ENCODE results near the gene IFNB1. TPM values are rescaled to one million over a fixed set of nuclear protein-coding genes. Genes with fewer than 3 reads are reported as not detected.

Gene IFNB1
- total and polyA plus RNA-seq, 11 donors, result not detected

DNA sequence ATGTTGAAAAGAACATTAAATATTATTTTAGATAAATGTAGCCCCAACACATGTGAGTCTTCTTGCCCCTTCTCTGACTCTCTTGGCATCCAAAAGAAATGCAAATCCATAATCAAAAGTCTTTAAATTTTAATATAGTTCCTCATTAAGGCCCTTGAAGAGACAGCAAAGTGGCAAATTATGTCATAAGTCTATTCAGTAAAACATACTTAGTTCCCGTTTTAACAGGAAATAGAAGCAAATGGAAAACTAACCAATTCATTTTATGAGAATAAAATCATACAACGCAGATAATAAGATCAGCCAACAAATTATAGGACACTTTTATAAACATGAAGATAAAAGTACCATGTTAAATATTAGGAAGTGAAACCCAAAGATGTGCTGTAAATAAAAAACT lies 20.1 kb upstream of the IFNB1 start:
- no peak for DNase-seq
- WGBS, 4 donors, result 75 to 80% (median 78%) methylated on average over 2 of the region's 2 CpGs
- no peaks in the 10 kb centered on the region for H3K27me3 ChIP-seq
- peaks cover 0 to 26% (median 15%) of the 10 kb centered on the region in 12 donors for H3K4me1 ChIP-seq
- TF ChIP-seq POLR2A (IDR thresholded peaks at IDR 0.05), result no peak
- TF ChIP-seq, protein P1, sequence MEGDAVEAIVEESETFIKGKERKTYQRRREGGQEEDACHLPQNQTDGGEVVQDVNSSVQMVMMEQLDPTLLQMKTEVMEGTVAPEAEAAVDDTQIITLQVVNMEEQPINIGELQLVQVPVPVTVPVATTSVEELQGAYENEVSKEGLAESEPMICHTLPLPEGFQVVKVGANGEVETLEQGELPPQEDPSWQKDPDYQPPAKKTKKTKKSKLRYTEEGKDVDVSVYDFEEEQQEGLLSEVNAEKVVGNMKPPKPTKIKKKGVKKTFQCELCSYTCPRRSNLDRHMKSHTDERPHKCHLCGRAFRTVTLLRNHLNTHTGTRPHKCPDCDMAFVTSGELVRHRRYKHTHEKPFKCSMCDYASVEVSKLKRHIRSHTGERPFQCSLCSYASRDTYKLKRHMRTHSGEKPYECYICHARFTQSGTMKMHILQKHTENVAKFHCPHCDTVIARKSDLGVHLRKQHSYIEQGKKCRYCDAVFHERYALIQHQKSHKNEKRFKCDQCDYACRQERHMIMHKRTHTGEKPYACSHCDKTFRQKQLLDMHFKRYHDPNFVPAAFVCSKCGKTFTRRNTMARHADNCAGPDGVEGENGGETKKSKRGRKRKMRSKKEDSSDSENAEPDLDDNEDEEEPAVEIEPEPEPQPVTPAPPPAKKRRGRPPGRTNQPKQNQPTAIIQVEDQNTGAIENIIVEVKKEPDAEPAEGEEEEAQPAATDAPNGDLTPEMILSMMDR (IDR thresholded peaks at IDR 0.05), result no peak
- H3K27ac ChIP-seq, result peak overlapping the region in 1 of 12 donors; percentile 2
- H3K9me3 ChIP-seq, result no peaks in the 10 kb centered on the region
- H3K4me3 ChIP-seq, result no peak overlapping the region
- H3K36me3 ChIP-seq, result no peaks in the 10 kb centered on the region
- no peak for ATAC-seq
- intact Hi-C loops (cut with DNase I), result no loop called here

DNA sequence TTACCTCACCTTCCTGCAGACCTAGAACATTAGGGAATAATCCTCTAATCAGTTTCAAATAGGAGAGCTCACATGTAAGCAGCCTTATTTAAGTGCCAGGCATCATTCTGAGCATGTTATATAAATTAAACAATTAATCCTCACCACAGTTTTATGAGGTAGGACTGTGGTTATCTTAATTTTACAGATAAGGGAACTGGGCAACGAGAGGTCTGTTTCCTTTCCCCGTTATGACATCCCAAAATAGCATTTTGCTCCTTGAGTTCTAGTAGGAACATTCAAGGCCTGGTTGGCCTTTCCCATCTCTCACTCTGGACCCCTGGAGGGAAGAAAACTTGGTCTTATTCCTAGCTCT lies 19.1 kb upstream of the IFNB1 start:
- WGBS, 4 donors, result 3 to 7% (median 6%) methylated on average over 2 of the region's 2 CpGs
- ATAC-seq (peak; percentile 52 to 84 (median 74)), DNase-seq (no peak)
- Histone ChIP-seq H3K36me3 (no peaks in the 10 kb centered on the region), H3K4me1 (peaks cover 0 to 26% (median 15%) of the 10 kb centered on the region in 12 donors), H3K27me3 (no peaks in the 10 kb centered on the region), H3K4me3 (peak overlapping the region in 6 of 12 donors; percentile 22 to 51 (median 40)), H3K9me3 (no peaks in the 10 kb centered on the region), H3K27ac (peak overlapping the region; percentile 5 to 83 (median 50))
- no peak for TF ChIP-seq POLR2A (IDR thresholded peaks at IDR 0.05)
- TF ChIP-seq, protein P1 (IDR thresholded peaks at IDR 0.05), result no peak
- intact Hi-C loops (cut with DNase I), result no loop called here

DNA sequence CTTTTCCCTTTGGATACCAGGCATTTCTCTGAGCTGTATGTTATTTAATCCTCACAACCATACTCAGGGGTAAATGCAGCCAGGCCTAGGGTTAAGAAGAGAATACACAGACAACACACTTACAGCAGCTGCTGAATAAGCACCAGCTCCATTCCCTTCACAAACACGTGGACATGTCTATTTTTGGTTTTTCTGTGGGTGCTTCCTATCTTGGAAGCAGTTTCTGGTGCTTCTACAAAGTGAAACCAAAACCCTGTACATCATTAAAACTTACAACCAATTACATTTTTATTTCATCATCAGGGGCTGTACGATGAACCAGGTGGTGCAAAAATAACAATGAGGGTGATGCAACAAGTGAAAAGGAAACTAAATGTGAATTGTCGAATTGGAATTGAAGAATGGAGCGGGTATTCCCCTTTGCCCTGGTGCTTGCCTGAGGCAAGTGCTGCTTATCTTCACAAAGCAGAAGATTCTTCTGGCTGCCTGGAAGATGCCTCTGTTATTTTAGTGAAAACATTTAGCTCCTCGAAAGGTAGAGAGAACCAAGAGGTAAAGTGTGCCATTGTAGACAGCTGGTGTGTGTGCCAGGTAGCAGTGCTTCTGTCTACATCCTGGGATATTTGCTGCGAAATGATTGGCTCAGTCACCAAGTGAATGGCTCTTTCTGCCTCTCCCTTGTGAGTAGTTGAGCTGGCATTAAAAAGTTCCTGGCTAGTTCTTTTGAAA lies 18.6 kb upstream of the IFNB1 start:
- H3K9me3 ChIP-seq, result no peaks in the 10 kb centered on the region
- WGBS, 4 donors, result 19 to 29% (median 23%) methylated on average over 6 of the region's 6 CpGs
- peak overlapping the region; percentile 5 to 83 (median 50) for H3K27ac ChIP-seq
- H3K4me3 ChIP-seq, result peak overlapping the region in 11 of 12 donors; percentile 3 to 51 (median 35)
- DNase-seq, result no peak
- intact Hi-C loops (cut with DNase I), result no loop called here
- no peak for TF ChIP-seq POLR2A (IDR thresholded peaks at IDR 0.05)
- TF ChIP-seq, protein P1 (IDR thresholded peaks at IDR 0.05), result no peak
- H3K27me3 ChIP-seq, result no peaks in the 10 kb centered on the region
- peak; percentile 59 to 92 (median 74) for ATAC-seq
- H3K4me1 ChIP-seq, result peaks cover 0 to 30% (median 15%) of the 10 kb centered on the region in 12 donors
- H3K36me3 ChIP-seq, result no peaks in the 10 kb centered on the region

DNA sequence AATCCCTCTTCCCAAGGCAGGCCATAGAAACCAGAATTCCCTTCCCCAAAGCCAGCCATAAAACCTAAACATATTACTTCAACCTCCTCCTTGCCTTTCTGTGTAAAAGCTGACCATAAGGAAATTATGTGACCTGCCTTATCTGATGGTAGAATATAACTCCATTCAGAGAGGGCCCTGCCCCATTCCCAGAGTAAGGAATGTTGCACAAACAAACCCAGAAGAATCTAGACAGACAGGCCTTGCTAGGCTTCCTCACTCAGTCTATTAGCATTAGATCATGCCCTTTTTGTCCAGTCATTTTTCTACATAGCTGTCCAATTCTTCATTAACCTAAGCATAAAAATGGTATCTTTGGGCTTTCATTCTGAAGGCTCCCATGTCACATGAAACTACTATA lies 17.8 kb upstream of the IFNB1 start:
- TF ChIP-seq, protein P1 (IDR thresholded peaks at IDR 0.05), result no peak
- TF ChIP-seq POLR2A (IDR thresholded peaks at IDR 0.05), result no peak
- ATAC-seq, result no peak
- no peak for DNase-seq
- intact Hi-C loops (cut with DNase I), result no loop called here
- no peaks in the 10 kb centered on the region for H3K27me3 ChIP-seq
- H3K9me3 ChIP-seq, result no peaks in the 10 kb centered on the region
- peaks cover 0 to 31% (median 15%) of the 10 kb centered on the region in 12 donors for H3K4me1 ChIP-seq
- H3K4me3 ChIP-seq, result no peak overlapping the region
- no peaks in the 10 kb centered on the region for H3K36me3 ChIP-seq
- peak overlapping the region in 6 of 12 donors; percentile 5 to 83 (median 56) for H3K27ac ChIP-seq

Measured in heart left ventricle (tissue), 16 donors.